H1 (cell line): ENCODE measurements around the gene RAB31. TPM values are rescaled to one million over a fixed set of nuclear protein-coding genes. Genes with fewer than 3 reads are reported as not detected.

Source experiments
- ASH2L ChIP-seq: fragments of 200-600, 300-600 bp; sonication (generic); IDR thresholded peaks from one replicate; pipeline ENCODE4 v1.7.1; 2017; ENCODE audit warnings: low read length
- BACH1 ChIP-seq: IDR thresholded peaks from 2 replicates; pipeline ENCODE4 v1.6.1; 2012; ENCODE audit warnings: low read length, improper control_type of control experiment
- BRCA1 ChIP-seq: IDR thresholded peaks from 2 replicates; pipeline ENCODE4 v1.6.1; 2012; ENCODE audit warnings: low read depth, low read length, improper control_type of control experiment
- EZH2 ChIP-seq: fragments of 200-600 bp; sonication (generic); IDR thresholded peaks from 2 replicates; pipeline ENCODE4 v1.7.1; 2012; ENCODE audit warnings: low read depth, mild to moderate bottlenecking, moderate library complexity, low read length, inconsistent platforms; ENCODE audit not compliant: severe bottlenecking
- GABPA ChIP-seq: IDR thresholded peaks from 2 replicates; pipeline ENCODE4 v1.6.1; 2011; ENCODE audit warnings: mild to moderate bottlenecking, low read length, moderate library complexity, borderline replicate concordance; ENCODE audit not compliant: insufficient read depth
- KDM5A ChIP-seq: fragments of 200-600 bp; IDR thresholded peaks from 2 replicates; pipeline ENCODE4 v1.7.1; 2012; ENCODE audit warnings: mild to moderate bottlenecking, low read length, inconsistent platforms, mixed read lengths
- RFX5 ChIP-seq: IDR thresholded peaks from 2 replicates; pipeline ENCODE4 v1.6.1; 2011; ENCODE audit warnings: low read depth, low read length, improper control_type of control experiment, borderline replicate concordance
- SIRT6 ChIP-seq: IDR thresholded peaks from one replicate; pipeline ENCODE4 v1.7.1; 2012; ENCODE audit warnings: low read length, inconsistent platforms
- SRF ChIP-seq: IDR thresholded peaks from 2 replicates; pipeline ENCODE4 v1.6.1; 2011; ENCODE audit warnings: mild to moderate bottlenecking, low read depth, low read length, moderate library complexity
- polyA plus RNA-seq, 7 experiments: library from polyadenylated mRNA; depleted of rRNA in 3 of 7; stranded (reverse) in 5 of 7; unstranded in 2 of 7; fragments of >200 nt in 5 of 7; fragments of 200-250 nt in 2 of 7; gene quantifications; 1 replicate in 5 of 7; 2 replicates in 1 of 7; 4 replicates in 1 of 7; pipeline versions ENCODE4 v1.2.1 to v1.2.3, GENCODE V29; 2011 to 2013; ENCODE audit warnings: missing spikeins in 2 of 7, mixed read lengths in 2 of 7
- total RNA-seq: library from RNA; stranded (reverse); fragmentation: NEBNext Ultra II Directional; extraction: Animal tissue kit (Norgen Biotek cat#: 25700); gene quantifications from 2 replicates; pipeline ENCODE4 v1.2.1, GENCODE V29; 2021
- TF ChIP-seq, protein P1 (sequence below): fragments of 300-600 bp; sonication (generic); IDR thresholded peaks from 2 replicates; pipeline ENCODE4 v1.7.1; 2012; ENCODE audit warnings: low read length, moderate library complexity, mild to moderate bottlenecking, inconsistent platforms; ENCODE audit not compliant: insufficient replicate concordance

Gene RAB31
- total and polyA plus RNA-seq, 2 of the 8 experiments (the other 6 are each of a cell fraction or from before 2014, with no cell fraction given) = 15.2 to 40.9 TPM

DNA sequence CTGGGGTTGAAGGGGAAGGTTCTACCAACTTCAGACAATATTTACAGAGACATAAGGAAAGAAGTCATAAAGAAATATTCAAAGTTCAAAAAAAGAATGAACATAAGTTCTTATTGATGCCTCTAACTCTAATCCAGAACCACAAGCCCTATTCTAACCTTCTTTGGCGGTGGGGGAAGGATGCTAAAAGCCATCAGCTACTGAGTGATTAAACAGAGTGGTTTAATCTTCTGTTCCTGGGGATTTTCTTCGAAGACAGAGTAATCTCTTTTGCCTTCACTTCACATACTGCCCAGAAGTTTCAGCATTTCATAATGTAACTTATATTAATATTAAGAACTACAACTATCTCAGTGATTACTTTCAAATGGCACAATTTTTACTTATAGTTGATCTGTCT is 126.5 kb downstream of the RAB31 start (continued):
- TF ChIP-seq, protein P1, sequence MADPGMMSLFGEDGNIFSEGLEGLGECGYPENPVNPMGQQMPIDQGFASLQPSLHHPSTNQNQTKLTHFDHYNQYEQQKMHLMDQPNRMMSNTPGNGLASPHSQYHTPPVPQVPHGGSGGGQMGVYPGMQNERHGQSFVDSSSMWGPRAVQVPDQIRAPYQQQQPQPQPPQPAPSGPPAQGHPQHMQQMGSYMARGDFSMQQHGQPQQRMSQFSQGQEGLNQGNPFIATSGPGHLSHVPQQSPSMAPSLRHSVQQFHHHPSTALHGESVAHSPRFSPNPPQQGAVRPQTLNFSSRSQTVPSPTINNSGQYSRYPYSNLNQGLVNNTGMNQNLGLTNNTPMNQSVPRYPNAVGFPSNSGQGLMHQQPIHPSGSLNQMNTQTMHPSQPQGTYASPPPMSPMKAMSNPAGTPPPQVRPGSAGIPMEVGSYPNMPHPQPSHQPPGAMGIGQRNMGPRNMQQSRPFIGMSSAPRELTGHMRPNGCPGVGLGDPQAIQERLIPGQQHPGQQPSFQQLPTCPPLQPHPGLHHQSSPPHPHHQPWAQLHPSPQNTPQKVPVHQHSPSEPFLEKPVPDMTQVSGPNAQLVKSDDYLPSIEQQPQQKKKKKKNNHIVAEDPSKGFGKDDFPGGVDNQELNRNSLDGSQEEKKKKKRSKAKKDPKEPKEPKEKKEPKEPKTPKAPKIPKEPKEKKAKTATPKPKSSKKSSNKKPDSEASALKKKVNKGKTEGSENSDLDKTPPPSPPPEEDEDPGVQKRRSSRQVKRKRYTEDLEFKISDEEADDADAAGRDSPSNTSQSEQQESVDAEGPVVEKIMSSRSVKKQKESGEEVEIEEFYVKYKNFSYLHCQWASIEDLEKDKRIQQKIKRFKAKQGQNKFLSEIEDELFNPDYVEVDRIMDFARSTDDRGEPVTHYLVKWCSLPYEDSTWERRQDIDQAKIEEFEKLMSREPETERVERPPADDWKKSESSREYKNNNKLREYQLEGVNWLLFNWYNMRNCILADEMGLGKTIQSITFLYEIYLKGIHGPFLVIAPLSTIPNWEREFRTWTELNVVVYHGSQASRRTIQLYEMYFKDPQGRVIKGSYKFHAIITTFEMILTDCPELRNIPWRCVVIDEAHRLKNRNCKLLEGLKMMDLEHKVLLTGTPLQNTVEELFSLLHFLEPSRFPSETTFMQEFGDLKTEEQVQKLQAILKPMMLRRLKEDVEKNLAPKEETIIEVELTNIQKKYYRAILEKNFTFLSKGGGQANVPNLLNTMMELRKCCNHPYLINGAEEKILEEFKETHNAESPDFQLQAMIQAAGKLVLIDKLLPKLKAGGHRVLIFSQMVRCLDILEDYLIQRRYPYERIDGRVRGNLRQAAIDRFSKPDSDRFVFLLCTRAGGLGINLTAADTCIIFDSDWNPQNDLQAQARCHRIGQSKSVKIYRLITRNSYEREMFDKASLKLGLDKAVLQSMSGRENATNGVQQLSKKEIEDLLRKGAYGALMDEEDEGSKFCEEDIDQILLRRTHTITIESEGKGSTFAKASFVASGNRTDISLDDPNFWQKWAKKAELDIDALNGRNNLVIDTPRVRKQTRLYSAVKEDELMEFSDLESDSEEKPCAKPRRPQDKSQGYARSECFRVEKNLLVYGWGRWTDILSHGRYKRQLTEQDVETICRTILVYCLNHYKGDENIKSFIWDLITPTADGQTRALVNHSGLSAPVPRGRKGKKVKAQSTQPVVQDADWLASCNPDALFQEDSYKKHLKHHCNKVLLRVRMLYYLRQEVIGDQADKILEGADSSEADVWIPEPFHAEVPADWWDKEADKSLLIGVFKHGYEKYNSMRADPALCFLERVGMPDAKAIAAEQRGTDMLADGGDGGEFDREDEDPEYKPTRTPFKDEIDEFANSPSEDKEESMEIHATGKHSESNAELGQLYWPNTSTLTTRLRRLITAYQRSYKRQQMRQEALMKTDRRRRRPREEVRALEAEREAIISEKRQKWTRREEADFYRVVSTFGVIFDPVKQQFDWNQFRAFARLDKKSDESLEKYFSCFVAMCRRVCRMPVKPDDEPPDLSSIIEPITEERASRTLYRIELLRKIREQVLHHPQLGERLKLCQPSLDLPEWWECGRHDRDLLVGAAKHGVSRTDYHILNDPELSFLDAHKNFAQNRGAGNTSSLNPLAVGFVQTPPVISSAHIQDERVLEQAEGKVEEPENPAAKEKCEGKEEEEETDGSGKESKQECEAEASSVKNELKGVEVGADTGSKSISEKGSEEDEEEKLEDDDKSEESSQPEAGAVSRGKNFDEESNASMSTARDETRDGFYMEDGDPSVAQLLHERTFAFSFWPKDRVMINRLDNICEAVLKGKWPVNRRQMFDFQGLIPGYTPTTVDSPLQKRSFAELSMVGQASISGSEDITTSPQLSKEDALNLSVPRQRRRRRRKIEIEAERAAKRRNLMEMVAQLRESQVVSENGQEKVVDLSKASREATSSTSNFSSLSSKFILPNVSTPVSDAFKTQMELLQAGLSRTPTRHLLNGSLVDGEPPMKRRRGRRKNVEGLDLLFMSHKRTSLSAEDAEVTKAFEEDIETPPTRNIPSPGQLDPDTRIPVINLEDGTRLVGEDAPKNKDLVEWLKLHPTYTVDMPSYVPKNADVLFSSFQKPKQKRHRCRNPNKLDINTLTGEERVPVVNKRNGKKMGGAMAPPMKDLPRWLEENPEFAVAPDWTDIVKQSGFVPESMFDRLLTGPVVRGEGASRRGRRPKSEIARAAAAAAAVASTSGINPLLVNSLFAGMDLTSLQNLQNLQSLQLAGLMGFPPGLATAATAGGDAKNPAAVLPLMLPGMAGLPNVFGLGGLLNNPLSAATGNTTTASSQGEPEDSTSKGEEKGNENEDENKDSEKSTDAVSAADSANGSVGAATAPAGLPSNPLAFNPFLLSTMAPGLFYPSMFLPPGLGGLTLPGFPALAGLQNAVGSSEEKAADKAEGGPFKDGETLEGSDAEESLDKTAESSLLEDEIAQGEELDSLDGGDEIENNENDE = no peak
- no peak for TF ChIP-seq SIRT6
- TF ChIP-seq KDM5A = no peak
- TF ChIP-seq ASH2L = no peak
- TF ChIP-seq BACH1 = no peak
- no peak for TF ChIP-seq SRF
- TF ChIP-seq BRCA1 = no peak
- TF ChIP-seq RFX5 = no peak
- TF ChIP-seq GABPA = no peak
- no peak for TF ChIP-seq EZH2
- TF ChIP-seq, all 59 proteins: peak for 0
